A549 (cell line): Measurements from ENCODE around the gene HAAO.
A peak's percentile ranks its signal among the peaks of the same experiment; 100 is the strongest.

Experiments
- CHD4 ChIP-seq: fragments of 200-600 bp; sonication (generic); IDR thresholded peaks from 2 replicates; pipeline ENCODE4 v1.6.1; 2016; ENCODE audit warnings: antibody characterized with exemption, mild to moderate bottlenecking, borderline replicate concordance
- KDM5A ChIP-seq: fragments of 200-600 bp; sonication (generic); IDR thresholded peaks from 2 replicates; pipeline ENCODE4 v1.6.1; 2016; ENCODE audit warnings: antibody characterized with exemption, mild to moderate bottlenecking
- SMC3 ChIP-seq: fragments of >200 bp; sonication (Bioruptor Twin); formaldehyde crosslinking; IDR thresholded peaks from 3 replicates; pipeline ENCODE4 v1.6.1; 2018; ENCODE audit warnings: inconsistent platforms
- TF ChIP-seq, protein P1 (sequence below): fragments of >200 bp; sonication (Bioruptor Twin); formaldehyde crosslinking; IDR thresholded peaks from 3 replicates; pipeline ENCODE4 v1.5.1; 2016

DNA sequence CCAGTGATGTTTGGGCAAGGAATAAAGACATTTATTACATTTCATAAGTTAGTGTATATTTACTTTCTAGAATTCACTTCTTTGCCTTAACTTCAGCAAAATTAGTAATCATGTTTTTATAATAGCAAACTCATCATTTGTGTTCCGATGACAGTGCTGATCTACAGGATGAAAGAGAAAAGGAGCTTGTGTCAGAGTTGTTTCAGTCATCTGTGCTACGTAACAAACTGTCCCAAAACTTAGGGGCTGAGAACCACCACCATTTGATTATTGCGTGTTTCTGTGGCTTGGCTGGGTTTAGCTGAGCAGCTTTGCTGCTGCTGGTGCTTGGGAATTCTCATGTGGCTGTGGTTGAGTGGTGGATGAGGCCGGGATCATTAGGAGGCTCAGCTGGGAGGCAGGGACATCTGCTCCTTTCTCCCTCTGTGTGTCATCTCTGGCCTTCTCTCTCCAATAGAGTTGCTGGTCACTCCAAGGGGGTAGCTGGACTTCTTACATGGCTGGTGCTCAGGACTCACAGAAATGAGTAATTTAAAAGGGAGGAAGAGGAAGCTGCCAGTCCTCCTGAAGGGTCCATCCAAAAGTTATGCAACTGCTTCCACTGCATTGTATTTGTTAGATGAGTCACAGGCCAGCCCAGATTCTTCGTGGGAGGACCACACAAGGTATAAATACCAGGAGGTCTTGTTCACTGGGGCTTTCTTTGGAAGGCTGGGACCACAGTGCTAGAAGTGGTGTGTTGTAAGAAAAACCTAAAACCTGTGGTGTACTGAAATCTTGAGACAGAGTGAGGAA lies 43.4 kb upstream of the HAAO start:
- 0 out of 2 replicates have a peak, but pooled peaks have one; percentile 24 for TF ChIP-seq CHD4
- TF ChIP-seq KDM5A: no peak
- TF ChIP-seq, protein P1, sequence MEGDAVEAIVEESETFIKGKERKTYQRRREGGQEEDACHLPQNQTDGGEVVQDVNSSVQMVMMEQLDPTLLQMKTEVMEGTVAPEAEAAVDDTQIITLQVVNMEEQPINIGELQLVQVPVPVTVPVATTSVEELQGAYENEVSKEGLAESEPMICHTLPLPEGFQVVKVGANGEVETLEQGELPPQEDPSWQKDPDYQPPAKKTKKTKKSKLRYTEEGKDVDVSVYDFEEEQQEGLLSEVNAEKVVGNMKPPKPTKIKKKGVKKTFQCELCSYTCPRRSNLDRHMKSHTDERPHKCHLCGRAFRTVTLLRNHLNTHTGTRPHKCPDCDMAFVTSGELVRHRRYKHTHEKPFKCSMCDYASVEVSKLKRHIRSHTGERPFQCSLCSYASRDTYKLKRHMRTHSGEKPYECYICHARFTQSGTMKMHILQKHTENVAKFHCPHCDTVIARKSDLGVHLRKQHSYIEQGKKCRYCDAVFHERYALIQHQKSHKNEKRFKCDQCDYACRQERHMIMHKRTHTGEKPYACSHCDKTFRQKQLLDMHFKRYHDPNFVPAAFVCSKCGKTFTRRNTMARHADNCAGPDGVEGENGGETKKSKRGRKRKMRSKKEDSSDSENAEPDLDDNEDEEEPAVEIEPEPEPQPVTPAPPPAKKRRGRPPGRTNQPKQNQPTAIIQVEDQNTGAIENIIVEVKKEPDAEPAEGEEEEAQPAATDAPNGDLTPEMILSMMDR: no peak
- no peak for TF ChIP-seq SMC3
